Testis (tissue), 3 donors: ENCODE measurements around the gene TBC1D10B. TPM values are rescaled to one million over a fixed set of nuclear protein-coding genes. Genes with fewer than 3 reads are reported as not detected.

Source experiments
- DNase-seq: peaks from one replicate; pipeline ENCODE4 v3.0.0-alpha.2; 2019
- H3K27ac ChIP-seq, 2 donors: fragments of 200-600 bp; sonication (generic); one replicate each; pipeline ENCODE4 v1.5.1; 2019
- H3K27me3 ChIP-seq: fragments of 200-600 bp; sonication (generic); one replicate; pipeline ENCODE4 v1.5.1; 2019
- H3K36me3 ChIP-seq: fragments of 200-600 bp; sonication (generic); one replicate; pipeline ENCODE4 v1.5.1; 2017; ENCODE audit warnings: low read depth; ENCODE audit errors: missing control alignments
- H3K4me1 ChIP-seq: fragments of 200-600 bp; sonication (generic); one replicate; pipeline ENCODE4 v1.5.1; 2019
- H3K4me3 ChIP-seq, 2 donors: fragments of 200-600 bp; sonication (generic); one replicate each; pipeline ENCODE4 v1.5.1; 2017 to 2019
- H3K9me3 ChIP-seq: fragments of 200-600 bp; sonication (generic); one replicate; pipeline ENCODE4 v1.5.1; 2017
- CTCF ChIP-seq, 3 experiments: fragments of 450-650 bp in 2 of 3; fragments of 200-600 bp in 1 of 3; sonication (generic) in 1 of 3; IDR thresholded peaks; one replicate each; pipeline ENCODE4 v1.5.1; 2016 to 2019; ENCODE audit warnings: antibody characterized with exemption in 3 of 3, mild to moderate bottlenecking in 2 of 3, moderate library complexity in 1 of 3
- POLR2A ChIP-seq: fragments of 450-650 bp; IDR thresholded peaks from one replicate; pipeline ENCODE4 v1.6.1; 2017; ENCODE audit warnings: antibody characterized with exemption, mild to moderate bottlenecking, moderate library complexity
- WGBS, 2 donors: methylation state at CpG; one replicate each; pipeline ENCODE4 v1.1.5; 2018; 5-methylcytosine and 5-hydroxymethylcytosine counted together
- intact Hi-C: fragments of 100-400 bp; cut with DNase I; formaldehyde crosslinking; loops from one replicate; pipeline ENCODE4 v1.15.1; 2023; ENCODE audit warnings: low total_unique reads
- polyA plus RNA-seq: library from polyadenylated mRNA; stranded (reverse); fragments of 350-450 nt; fragmentation: Illumina TruSeq; extraction: RNeasy Lipid Tissue Mini Kit (QIAGEN cat#74804); gene quantifications from one replicate; pipeline ENCODE4 v1.2.3, GENCODE V29; 2014; ENCODE audit warnings: low read depth, low replicate concordance; ENCODE audit not compliant: insufficient read depth
- total RNA-seq, 2 donors: library from RNA; depleted of rRNA; stranded (reverse); fragments of >200 nt; gene quantifications; one replicate each; pipeline ENCODE4 v1.2.3, GENCODE V29; 2016

TBC1D10B gene
- total and polyA plus RNA-seq, 3 donors from 2014 or later, result 60.5 to 86.2 (median 64.0) TPM

GRCh38 chr16:30416624-30417528 is 46.6 kb upstream of the TBC1D10B start:
- TF ChIP-seq CTCF (IDR thresholded peaks at IDR 0.05) (no peak), POLR2A (no peak)

GRCh38 chr16:30416047-30416603 is 45.8 kb upstream of the TBC1D10B start:
- no peak for DNase-seq
- H3K27ac ChIP-seq, result no peak overlapping the region
- no peak overlapping the region for H3K4me3 ChIP-seq
- TF ChIP-seq POLR2A (no peak), CTCF (IDR thresholded peaks at IDR 0.05) (no peak)
- intact Hi-C loops, result no loop called here
- no peaks in the 10 kb centered on the region for H3K27me3 ChIP-seq
- WGBS, 2 donors, result 68 to 73% methylated on average over 4 of the region's 4 CpGs
- H3K4me1 ChIP-seq, result peaks cover 12% of the 10 kb centered on the region
- H3K9me3 ChIP-seq, result no peaks in the 10 kb centered on the region
- no peaks in the 10 kb centered on the region for H3K36me3 ChIP-seq

More at GRCh38 chr16:30416624-30417528, 46.6 kb upstream of the TBC1D10B start:
- H3K27ac ChIP-seq, result peak overlapping the region; percentile 82 to 90
- intact Hi-C loops, result no loop called here
- peaks cover 12% of the 10 kb centered on the region for H3K4me1 ChIP-seq
- H3K4me3 ChIP-seq, result peak overlapping the region; percentile 55 to 63
- DNase-seq, result no peak
- H3K9me3 ChIP-seq, result no peaks in the 10 kb centered on the region
- 44 to 51% methylated on average over 16 to 18 of the region's 18 CpGs for WGBS, 2 donors
- no peaks in the 10 kb centered on the region for H3K36me3 ChIP-seq
- H3K27me3 ChIP-seq, result no peaks in the 10 kb centered on the region

GRCh38 chr16:30414159-30414558 is 43.9 kb upstream of the TBC1D10B start:
- H3K9me3 ChIP-seq, result no peaks in the 10 kb centered on the region
- WGBS, 2 donors, result 55 to 74% methylated on average over 5 of the region's 5 CpGs
- H3K36me3 ChIP-seq, result no peaks in the 10 kb centered on the region
- no peak overlapping the region for H3K4me3 ChIP-seq
- H3K27ac ChIP-seq, result peak overlapping the region; percentile 77 to 83
- H3K27me3 ChIP-seq, result no peaks in the 10 kb centered on the region
- TF ChIP-seq POLR2A, result no peak
- TF ChIP-seq CTCF (IDR thresholded peaks at IDR 0.05), result no peak
- DNase-seq, result peak; percentile 91
- intact Hi-C loops, result no loop called here
- H3K4me1 ChIP-seq, result peaks cover 19% of the 10 kb centered on the region

GRCh38 chr16:30413112-30413806 is 43.0 kb upstream of the TBC1D10B start:
- no peak overlapping the region for H3K4me3 ChIP-seq
- H3K9me3 ChIP-seq, result no peaks in the 10 kb centered on the region
- peaks cover 28% of the 10 kb centered on the region for H3K4me1 ChIP-seq
- no peak for DNase-seq
- no peaks in the 10 kb centered on the region for H3K27me3 ChIP-seq
- WGBS, 2 donors, result 69 to 71% methylated on average over 6 of the region's 6 CpGs
- intact Hi-C loops, result no loop called here
- H3K27ac ChIP-seq, result peak overlapping the region; percentile 77 to 83
- no peak for TF ChIP-seq POLR2A
- no peak for TF ChIP-seq CTCF (IDR thresholded peaks at IDR 0.05)
- no peaks in the 10 kb centered on the region for H3K36me3 ChIP-seq
